Activated naive CD8-positive, alpha-beta T cell treated with anti-CD3 and anti-CD28 coated beads for 36 hours (primary cell): Measurements from ENCODE around the gene ROPN1. TPM values are rescaled to one million over a fixed set of nuclear protein-coding genes. Genes with fewer than 3 reads are reported as not detected.
A peak's percentile ranks its signal among the peaks of the same experiment; 100 is the strongest.
"Not testable (repeated sequence)": the region's sequence is repeated elsewhere in the genome, so short reads cannot be mapped to it uniquely, and the experiment has no call there.

Experiments
- DNase-seq: peaks from one replicate; pipeline ENCODE4 v3.0.0; 2021
- H3K27ac Mint-ChIP-seq: one replicate; pipeline ENCODE4 v1.8.0; 2022; ENCODE audit warnings: mild to moderate bottlenecking, moderate library complexity, mixed read lengths
- H3K27me3 Mint-ChIP-seq: one replicate; pipeline ENCODE4 v1.8.0; 2022; ENCODE audit warnings: mild to moderate bottlenecking, mixed read lengths
- H3K36me3 Mint-ChIP-seq: one replicate; pipeline ENCODE4 v1.8.0; 2021; ENCODE audit warnings: mild to moderate bottlenecking, mixed read lengths
- H3K4me1 Mint-ChIP-seq: one replicate; pipeline ENCODE4 v1.8.0; 2021; ENCODE audit warnings: mixed read lengths
- H3K4me3 Mint-ChIP-seq: one replicate; pipeline ENCODE4 v1.8.0; 2022; ENCODE audit warnings: mild to moderate bottlenecking, moderate library complexity, mixed read lengths
- H3K9me3 Mint-ChIP-seq: one replicate; pipeline ENCODE4 v1.8.0; 2022; ENCODE audit warnings: mixed read lengths
- total RNA-seq, 2 experiments: library from RNA; stranded (reverse); gene quantifications; one replicate each; pipeline ENCODE4 v1.2.3, GENCODE V29; 2021

ROPN1 gene
- total RNA-seq, 2 experiments from 2014 or later, result not detected

- not testable (repeated sequence) for H3K4me1 Mint-ChIP-seq, H3K4me3 Mint-ChIP-seq, H3K27ac Mint-ChIP-seq, H3K36me3 Mint-ChIP-seq, H3K9me3 Mint-ChIP-seq, DNase-seq
- peaks cover 27% of the 10 kb centered on the region for H3K27me3 Mint-ChIP-seq
Observed at GRCh38 chr3:123976181-123976898, 15.6 kb downstream of the ROPN1 start.

GRCh38 chr3:123975030-123975429, 16.9 kb downstream of the ROPN1 start:
- DNase-seq, H3K4me1 Mint-ChIP-seq, H3K4me3 Mint-ChIP-seq, H3K27ac Mint-ChIP-seq, H3K9me3 Mint-ChIP-seq, H3K36me3 Mint-ChIP-seq: not testable (repeated sequence)
- H3K27me3 Mint-ChIP-seq, result peaks cover 15% of the 10 kb centered on the region

GRCh38 chr3:123971406-123971805, 20.5 kb downstream of the ROPN1 start:
- no peaks in the 10 kb centered on the region for H3K36me3 Mint-ChIP-seq

GRCh38 chr3:123967260-123967659, 24.7 kb downstream of the ROPN1 start:
- not testable (repeated sequence) for H3K36me3 Mint-ChIP-seq, H3K4me1 Mint-ChIP-seq, H3K4me3 Mint-ChIP-seq, H3K9me3 Mint-ChIP-seq, DNase-seq, H3K27ac Mint-ChIP-seq
- peaks cover 38% of the 10 kb centered on the region for H3K27me3 Mint-ChIP-seq

More at GRCh38 chr3:123971406-123971805, 20.5 kb downstream of the ROPN1 start:
- DNase-seq, result no peak
- Mint-ChIP-seq H3K27me3 (peaks cover 35% of the 10 kb centered on the region), H3K27ac (no peak overlapping the region), H3K4me1 (peaks cover 1% of the 10 kb centered on the region), H3K9me3 (no peaks in the 10 kb centered on the region), H3K4me3 (no peak overlapping the region)

- not testable (repeated sequence) for DNase-seq, H3K27ac Mint-ChIP-seq, H3K4me3 Mint-ChIP-seq, H3K9me3 Mint-ChIP-seq, H3K36me3 Mint-ChIP-seq, H3K4me1 Mint-ChIP-seq
- peaks cover 36% of the 10 kb centered on the region for H3K27me3 Mint-ChIP-seq
Observed at GRCh38 chr3:123966799-123967198, 25.1 kb downstream of the ROPN1 start.

GRCh38 chr3:123964793-123965192, 27.1 kb downstream of the ROPN1 start:
- not testable (repeated sequence) for H3K4me3 Mint-ChIP-seq, H3K9me3 Mint-ChIP-seq, H3K27ac Mint-ChIP-seq, H3K4me1 Mint-ChIP-seq, DNase-seq, H3K36me3 Mint-ChIP-seq
- H3K27me3 Mint-ChIP-seq, result peaks cover 32% of the 10 kb centered on the region

- Mint-ChIP-seq H3K4me3 (peak overlapping the region; percentile 97), H3K27ac (no peak overlapping the region), H3K27me3 (peaks cover 12% of the 10 kb centered on the region), H3K9me3 (no peaks in the 10 kb centered on the region), H3K36me3 (peaks cover 7% of the 10 kb centered on the region), H3K4me1 (peaks cover 25% of the 10 kb centered on the region)
- DNase-seq, result no peak
Observed at GRCh38 chr3:123961508-123961856, 30.4 kb downstream of the ROPN1 start.

GRCh38 chr3:123960781-123961507, 31.0 kb downstream of the ROPN1 start, which contains the start of gene CCDC14:
CCDC14 (minus strand) TSS chr3:123961229; CDS start chr3:123961173, 56 bp downstream.
- peaks cover 7% of the 10 kb centered on the region for H3K36me3 Mint-ChIP-seq
- peak within 1 kb of the TSS; percentile 97 for H3K4me3 Mint-ChIP-seq
- peaks cover 25% of the 10 kb centered on the region for H3K4me1 Mint-ChIP-seq
- peak; percentile 84 for DNase-seq
- no peaks in the 10 kb centered on the region for H3K9me3 Mint-ChIP-seq
- peak within 1 kb of the TSS; percentile 86 for H3K27ac Mint-ChIP-seq
- peaks cover 9% of the 10 kb centered on the region for H3K27me3 Mint-ChIP-seq

GRCh38 chr3:123953735-123954134, 38.2 kb downstream of the ROPN1 start:
- DNase-seq, result no peak
- H3K4me1 Mint-ChIP-seq, result peaks cover 9% of the 10 kb centered on the region
- no peak overlapping the region for H3K27ac Mint-ChIP-seq
- H3K9me3 Mint-ChIP-seq, result no peaks in the 10 kb centered on the region
- peaks cover 28% of the 10 kb centered on the region for H3K36me3 Mint-ChIP-seq
- H3K27me3 Mint-ChIP-seq, result no peaks in the 10 kb centered on the region
- H3K4me3 Mint-ChIP-seq, result no peak overlapping the region

GRCh38 chr3:123952844-123953520, 38.9 kb downstream of the ROPN1 start:
- Mint-ChIP-seq H3K4me1 (peaks cover 3% of the 10 kb centered on the region), H3K36me3 (peaks cover 26% of the 10 kb centered on the region), H3K27me3 (no peaks in the 10 kb centered on the region), H3K27ac (no peak overlapping the region), H3K9me3 (no peaks in the 10 kb centered on the region), H3K4me3 (no peak overlapping the region)
- no peak for DNase-seq

GRCh38 chr3:123951522-123952447, 40.1 kb downstream of the ROPN1 start:
- no peaks in the 10 kb centered on the region for H3K4me1 Mint-ChIP-seq
- no peaks in the 10 kb centered on the region for H3K9me3 Mint-ChIP-seq
- DNase-seq, result no peak
- peaks cover 26% of the 10 kb centered on the region for H3K36me3 Mint-ChIP-seq
- H3K27ac Mint-ChIP-seq, result no peak overlapping the region
- H3K27me3 Mint-ChIP-seq, result no peaks in the 10 kb centered on the region
- no peak overlapping the region for H3K4me3 Mint-ChIP-seq

- no peak overlapping the region for H3K27ac Mint-ChIP-seq
- no peak overlapping the region for H3K4me3 Mint-ChIP-seq
- H3K4me1 Mint-ChIP-seq, result no peaks in the 10 kb centered on the region
- no peak for DNase-seq
- H3K36me3 Mint-ChIP-seq, result peaks cover 21% of the 10 kb centered on the region
- H3K27me3 Mint-ChIP-seq, result no peaks in the 10 kb centered on the region
- no peaks in the 10 kb centered on the region for H3K9me3 Mint-ChIP-seq
Observed at GRCh38 chr3:123949641-123950040, 42.3 kb downstream of the ROPN1 start.

- Mint-ChIP-seq H3K36me3 (peaks cover 28% of the 10 kb centered on the region), H3K4me3 (no peak overlapping the region), H3K27ac (no peak overlapping the region), H3K4me1 (no peaks in the 10 kb centered on the region), H3K27me3 (no peaks in the 10 kb centered on the region), H3K9me3 (no peaks in the 10 kb centered on the region)
- DNase-seq, result no peak
Observed at GRCh38 chr3:123948449-123948848, 43.5 kb downstream of the ROPN1 start.

- Mint-ChIP-seq H3K4me3 (no peak overlapping the region), H3K36me3 (peaks cover 28% of the 10 kb centered on the region), H3K9me3 (no peaks in the 10 kb centered on the region), H3K27ac (no peak overlapping the region), H3K4me1 (no peaks in the 10 kb centered on the region), H3K27me3 (no peaks in the 10 kb centered on the region)
- no peak for DNase-seq
Observed at GRCh38 chr3:123947482-123947881, 44.4 kb downstream of the ROPN1 start.
